GM19467 (cell line): ENCODE results near the gene KANK4.
"Not testable (repeated sequence)": the region's sequence is repeated elsewhere in the genome, so short reads cannot be mapped to it uniquely, and the experiment has no call there.

Experiments used
- ATAC-seq: cut with Tn5 transposase; IDR thresholded peaks from one replicate; pipeline ENCODE4 v1.9.1; 2021; ENCODE audit warnings: mild to moderate bottlenecking, moderate library complexity; ENCODE audit not compliant: unreplicated experiment

KANK4 gene

DNA sequence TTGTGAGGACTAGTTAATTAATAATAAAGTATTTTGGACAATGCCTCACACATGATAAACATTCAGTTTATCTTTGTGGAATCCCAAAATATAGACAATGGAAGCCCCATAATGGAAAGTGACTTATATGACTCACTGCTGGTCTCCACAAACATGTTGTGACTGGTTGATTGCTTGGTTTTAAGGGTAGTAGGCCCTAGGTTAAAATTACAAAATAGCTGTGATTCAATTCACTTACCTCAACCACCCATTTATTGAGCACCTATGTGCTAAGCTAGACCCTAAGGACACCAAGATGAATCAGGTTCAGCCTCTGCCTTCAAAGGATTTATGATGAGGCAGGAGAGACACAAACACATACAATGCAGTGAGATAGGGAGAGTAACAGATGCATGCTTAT is 42.4 kb downstream of the KANK4 start:
- ATAC-seq, result no peak

DNA sequence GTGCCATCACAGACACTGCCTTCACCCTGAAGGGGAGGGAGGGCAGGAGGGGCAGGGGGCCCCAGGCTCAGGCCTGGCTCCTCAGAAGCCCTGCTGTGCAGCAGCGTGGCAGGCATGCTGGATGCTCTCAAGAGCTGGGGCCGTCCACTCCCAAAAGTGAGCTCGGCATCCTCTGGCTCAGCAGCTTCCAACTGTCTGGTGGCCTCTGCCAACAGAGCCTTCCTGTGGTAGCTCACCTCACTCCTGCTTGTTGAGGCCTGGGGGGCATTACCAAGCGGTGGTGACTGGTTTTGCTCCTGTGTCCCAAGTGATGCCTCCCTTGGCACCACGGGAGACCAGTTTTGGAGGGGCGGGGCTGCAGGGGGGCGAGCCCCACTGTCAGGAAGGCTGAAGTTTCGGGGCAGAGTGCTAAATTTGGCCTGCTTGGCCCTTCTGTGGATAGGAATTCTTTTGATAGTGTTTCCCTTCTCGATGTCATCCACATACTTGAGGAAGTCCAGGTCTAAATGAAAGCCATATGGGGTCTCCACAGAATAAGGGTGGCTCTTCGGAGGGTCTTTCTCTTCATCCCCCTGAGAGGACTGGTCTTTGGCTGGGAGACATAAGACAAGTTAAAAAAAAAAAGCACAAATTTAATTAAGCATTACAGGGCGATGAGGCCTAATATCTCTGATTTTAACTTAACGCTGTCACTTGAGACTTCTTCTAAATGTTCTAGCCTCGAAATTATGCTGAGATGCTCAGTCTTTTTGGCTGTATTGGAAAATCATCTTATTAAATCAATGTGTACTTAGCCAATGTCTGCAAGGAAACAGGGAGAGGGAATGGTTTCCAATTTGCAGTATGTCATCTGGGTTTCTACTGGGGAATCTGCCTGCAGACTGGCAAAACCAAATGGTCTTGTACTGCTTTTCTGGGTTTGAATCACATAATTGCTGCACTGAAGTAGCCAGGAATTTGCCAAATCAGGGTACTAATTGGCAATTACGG is 44.4 kb downstream of the KANK4 start:
- no peak for ATAC-seq

DNA sequence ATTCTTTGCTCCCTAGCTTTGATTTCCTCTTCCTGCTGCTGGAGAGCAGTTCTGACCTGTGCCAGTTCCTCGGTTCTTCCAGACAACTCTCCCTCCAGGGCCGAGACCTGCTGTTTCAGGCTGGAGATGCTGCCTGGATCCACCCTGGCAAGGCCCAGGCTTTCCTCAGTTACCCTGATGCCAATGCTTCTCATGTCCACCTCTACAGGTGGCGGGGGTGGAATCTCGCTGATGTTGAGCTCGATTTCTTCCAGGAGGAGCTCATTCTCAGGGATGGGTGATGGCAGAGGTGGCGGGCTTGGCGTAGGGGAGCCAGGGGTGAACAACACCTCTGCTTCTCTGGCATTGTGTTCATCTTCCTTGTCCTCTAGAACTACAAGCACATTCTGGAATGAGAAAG is 45.3 kb downstream of the KANK4 start:
- ATAC-seq, result no peak

DNA sequence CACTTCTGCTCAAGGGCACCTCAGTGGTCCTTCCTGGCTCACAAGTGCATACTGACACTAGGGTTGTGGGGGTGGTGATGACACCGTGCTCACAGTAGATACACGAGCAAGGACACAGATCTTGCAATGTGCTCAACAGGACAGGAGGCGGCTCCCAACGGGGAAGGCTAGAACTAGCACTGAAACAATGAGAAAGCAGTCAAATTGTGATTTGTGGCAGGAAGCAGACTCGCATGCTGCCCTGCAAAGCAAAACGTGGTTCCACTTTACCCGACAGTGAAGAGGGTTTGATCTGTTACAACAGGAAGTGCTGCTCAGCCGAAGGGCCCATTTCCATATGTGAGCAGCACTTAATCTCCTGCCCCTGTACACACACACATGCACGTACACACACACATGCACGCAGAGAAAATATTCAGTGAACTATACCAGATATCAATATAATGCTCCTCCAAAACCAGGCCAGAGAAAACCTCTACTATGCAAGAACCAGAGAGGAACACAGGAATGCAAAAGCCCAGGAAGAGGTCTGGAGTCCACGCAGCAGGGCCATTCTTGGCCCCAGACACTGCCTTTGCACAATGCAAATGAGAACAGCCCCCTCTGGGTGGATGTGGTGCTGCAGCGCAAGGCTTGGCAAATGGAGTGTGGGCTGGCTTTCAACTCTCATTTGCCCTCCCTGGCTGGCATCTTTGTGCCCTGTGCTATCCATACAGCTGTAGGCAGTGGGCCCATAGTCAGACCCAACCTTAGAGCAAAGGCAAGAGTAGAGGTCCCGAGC is 47.1 kb downstream of the KANK4 start:
- ATAC-seq, result peak; percentile 91

DNA sequence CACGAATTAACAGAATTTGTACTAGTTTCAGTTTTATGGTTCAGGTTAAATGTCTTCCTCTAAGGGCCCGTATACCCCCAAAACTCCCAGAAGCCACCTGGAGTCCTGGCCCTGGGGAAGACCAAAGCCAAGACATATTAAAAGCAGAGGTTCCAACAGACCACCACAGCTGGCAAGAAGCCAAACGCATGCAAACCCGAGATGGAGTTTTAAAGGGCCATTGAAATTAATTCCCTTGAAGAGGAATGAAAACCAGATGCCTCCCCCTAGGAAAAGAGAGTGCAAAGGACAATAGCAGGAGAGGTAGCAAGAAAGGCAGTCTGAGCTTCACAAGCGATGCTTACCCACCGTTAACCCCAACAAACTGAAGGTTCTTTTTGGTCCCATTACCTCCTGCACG is 48.1 kb downstream of the KANK4 start:
- no peak for ATAC-seq

DNA sequence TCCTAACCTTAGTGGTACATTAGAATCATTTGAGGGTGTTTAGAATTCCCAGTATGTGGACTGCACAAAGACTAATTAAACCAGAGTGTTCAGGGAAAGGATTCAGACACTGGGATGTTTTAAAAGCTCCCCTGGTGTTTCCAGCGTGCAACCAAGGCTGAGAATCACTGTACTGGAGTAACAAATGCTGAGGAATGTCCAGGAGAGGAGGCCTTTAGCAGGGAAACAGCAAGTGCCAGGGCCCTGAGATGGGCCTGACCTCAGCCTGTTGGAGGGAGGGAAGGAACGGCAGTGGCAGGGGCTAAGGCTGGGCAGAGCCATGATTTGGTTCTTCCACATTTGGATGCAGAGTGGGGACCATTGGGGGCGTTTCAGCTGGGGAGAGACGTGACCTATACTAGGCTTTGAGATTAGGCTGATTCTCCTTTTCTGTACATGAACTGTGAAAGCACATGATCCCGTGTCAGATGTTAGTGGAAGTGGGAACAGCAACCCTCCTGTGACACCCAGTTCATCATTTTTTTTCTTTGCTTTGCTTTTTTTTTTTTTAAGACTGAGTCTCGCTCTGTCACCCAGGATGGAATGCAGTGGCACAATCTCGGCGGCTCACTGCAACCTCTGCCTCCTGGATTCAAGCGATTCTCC is 49.3 kb downstream of the KANK4 start:
- no peak for ATAC-seq

DNA sequence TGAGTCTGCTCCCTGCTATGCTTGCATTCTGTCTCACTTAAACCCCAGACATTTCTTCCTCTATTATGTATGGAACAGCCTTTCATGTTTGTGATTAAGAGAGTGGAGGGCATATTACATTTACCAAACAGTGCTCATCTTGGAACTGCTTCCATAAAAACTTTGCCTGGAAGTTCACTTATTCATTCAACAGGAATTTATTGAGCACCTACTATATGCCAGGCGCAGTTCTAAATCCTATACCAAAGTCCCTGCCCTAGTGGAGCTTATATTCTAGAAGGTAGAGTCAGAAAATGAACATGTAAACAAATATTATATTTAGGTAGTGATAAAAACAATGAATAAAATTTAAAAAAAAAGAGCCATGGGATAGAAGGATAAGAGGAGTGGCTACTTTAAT is 49.8 kb downstream of the KANK4 start:
- no peak for ATAC-seq

DNA sequence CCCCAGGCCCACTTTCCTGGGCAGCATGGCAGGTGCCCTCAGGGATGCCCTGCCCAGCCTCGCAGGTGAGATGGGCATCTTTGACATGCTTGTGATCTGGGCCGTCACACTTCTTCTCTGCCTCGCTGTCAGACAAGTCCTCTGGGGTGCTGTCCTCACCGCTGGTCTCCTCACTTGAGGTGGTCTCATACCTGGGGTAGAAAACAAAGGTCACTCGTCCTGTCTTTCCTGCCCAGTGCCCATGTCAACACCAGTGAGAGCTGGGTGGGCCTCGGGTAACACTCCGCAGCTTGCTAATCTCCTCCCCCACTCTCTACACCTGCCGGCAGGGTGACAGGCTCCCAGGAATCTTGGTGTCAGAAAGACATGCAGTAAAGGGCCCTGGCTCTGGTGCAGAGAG is 50.9 kb downstream of the KANK4 start:
- ATAC-seq, result no peak

DNA sequence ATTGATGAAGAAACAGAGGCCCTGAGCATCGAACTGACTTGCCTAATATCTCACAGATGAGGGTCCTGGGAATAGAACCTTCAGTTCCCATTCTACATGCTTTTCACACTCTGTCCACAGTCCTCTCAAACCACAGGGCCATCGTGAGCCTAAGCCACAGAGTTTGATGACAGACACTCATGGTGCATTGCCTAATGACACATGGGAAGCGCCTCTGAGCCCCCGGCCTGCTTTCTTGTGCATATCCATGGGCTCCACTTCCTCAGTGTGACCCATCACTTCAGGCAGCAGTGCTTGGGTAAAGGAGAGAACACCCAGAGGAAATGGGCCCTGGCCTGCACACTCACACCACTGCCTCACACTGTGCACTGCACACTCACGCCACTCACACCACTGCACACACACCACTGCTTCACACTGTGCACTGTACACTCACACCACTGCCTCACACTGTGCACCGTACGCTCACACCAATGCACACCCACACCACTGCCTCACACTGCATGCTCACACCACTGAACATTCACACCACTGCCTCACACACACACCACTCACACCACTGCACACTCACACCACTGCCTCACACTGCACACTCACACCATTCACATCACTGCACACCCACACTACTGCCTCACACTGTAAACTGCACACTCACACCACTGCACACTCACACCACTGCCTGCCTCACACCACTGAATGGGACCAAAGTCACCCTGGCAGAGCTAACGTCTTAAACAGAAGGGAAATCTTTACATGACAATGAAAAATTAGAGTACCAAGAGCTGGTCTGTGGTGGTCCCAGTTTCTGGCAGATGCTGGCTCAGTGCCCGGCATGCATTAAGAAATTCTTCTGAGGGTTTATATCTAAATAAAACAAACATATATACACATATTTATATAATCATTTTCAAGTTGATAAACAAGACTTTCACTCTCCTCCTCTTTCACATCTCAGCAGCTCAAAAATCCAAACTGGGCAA is 53.0 kb downstream of the KANK4 start:
- ATAC-seq, result no peak

DNA sequence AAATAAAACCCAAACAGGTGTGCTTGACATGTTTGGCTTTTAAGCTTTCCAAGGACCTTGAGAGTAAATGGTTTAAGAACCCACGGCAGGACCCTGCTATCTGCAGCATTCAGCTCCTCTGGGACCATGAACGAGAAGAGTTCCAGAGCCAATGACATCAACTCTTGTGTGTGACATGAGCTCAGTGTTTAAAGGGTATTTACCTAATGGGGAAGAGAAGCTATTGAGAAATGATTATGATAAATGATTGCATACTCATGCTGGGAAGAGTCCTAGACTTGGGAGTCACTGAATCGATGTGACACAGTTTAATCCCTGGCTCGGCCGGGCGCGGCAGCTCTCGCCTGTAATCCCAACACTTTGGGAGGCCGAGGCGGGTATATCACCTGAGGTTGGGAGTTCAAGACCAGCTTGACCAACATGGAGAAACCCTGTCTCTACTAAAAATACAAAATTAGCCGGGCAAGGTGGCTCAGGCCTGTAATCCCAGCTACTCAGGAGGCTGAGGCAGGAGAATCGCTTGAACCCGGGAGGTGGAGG is 55.4 kb downstream of the KANK4 start:
- ATAC-seq, result no peak

DNA sequence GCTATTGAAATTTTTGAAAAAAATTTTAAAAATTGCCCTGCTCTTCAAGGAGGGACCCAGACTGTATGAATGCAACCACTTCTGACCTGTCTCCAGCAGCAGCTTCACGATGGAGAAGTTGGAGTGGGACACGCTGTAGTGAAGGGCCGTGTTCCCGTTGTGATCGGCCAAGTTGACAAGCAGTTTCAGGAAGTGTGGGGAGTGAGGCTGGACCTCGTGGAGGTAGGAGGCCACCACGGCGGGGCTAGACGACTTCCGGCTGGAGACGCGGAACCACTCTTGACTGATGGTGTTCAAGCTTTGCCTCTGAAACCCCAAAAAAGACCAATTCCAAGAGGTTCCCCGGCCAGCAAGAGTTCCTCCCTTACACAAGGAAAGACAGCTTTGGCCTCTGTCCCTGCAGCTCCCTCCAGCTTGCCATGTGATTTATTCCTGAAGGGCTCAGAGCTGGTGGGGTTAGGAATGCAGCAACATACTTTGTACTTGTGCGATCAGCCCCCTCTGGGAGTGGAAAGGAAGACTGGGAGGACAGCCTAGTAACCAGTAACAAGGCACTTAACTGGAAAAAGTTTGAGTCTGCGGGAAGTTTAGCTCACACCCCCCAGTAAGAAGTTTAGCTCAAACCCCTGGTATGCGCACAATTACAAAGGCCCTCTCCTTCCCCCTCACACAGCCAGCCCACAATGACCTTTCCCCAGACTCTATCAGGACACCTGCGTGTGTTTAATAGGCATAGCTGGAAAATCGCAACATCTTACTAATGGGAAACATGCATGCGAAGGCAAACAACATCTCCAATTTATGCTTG is 56.0 kb downstream of the KANK4 start:
- ATAC-seq, result no peak

DNA sequence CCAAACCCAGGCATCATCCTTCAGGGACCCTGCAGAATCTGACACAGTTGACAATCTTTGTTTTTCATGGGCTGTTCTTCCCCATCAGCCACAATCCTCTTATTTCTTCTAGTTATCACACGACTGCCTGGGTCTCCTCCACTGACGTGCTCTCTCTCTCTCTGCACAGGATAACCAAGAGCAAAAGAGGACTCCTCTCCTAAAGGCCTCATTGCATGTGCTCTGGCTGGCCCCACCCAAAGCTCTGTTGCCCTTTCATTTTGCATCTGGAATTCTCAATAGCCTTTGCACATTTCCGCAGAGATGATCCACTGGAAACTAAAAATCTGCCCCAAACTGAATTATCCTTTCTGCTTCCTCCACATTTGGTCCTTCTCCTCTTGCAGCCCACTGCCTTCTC is 58.5 kb downstream of the KANK4 start:
- ATAC-seq, result no peak

DNA sequence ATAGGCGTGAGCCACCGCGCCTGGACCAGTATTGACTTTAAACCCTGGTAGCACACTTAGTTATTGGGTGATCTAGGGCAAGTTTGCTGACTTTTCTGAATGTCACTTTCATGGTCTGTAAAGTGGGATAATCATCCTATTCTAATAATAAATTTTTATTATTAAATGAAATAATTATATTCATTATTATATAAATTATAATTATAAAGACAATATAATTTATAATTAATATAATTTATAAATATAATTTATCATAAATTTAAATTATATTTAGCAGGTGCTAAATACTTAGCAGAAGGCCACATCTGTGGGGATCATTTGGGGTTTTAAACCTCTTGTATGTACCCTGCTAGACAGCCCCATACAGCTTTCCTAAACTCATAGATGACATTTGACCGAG is 59.7 kb downstream of the KANK4 start:
- no peak for ATAC-seq

DNA sequence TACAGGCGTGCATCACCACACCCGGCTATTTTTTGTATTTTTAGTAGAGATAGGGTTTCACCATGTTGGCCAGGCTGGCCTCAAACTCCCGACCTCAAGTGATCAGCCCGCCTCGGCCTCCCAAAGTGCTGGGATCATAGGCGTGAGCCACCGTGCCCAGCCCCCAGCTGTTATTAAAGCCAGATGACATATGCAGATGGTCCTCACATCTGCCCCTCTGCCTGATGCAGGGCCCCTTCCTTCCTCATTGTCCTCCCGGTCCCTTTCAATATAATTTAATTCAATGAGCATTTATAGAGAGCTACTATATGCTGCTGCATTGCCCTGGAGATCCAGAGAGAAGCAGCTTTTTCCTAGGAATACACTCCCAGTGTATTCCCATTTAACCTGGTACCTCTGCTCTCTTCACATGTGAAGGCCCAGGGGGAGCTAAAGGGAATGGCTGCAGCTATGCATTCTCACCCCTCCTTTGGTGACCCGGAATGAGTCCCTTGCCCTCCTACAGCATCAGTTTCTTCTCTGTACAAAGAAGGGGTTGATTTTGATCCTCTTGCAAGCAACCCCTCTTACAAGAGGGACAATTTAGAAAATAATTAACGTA is 69.0 kb downstream of the KANK4 start:
- ATAC-seq, result no peak

DNA sequence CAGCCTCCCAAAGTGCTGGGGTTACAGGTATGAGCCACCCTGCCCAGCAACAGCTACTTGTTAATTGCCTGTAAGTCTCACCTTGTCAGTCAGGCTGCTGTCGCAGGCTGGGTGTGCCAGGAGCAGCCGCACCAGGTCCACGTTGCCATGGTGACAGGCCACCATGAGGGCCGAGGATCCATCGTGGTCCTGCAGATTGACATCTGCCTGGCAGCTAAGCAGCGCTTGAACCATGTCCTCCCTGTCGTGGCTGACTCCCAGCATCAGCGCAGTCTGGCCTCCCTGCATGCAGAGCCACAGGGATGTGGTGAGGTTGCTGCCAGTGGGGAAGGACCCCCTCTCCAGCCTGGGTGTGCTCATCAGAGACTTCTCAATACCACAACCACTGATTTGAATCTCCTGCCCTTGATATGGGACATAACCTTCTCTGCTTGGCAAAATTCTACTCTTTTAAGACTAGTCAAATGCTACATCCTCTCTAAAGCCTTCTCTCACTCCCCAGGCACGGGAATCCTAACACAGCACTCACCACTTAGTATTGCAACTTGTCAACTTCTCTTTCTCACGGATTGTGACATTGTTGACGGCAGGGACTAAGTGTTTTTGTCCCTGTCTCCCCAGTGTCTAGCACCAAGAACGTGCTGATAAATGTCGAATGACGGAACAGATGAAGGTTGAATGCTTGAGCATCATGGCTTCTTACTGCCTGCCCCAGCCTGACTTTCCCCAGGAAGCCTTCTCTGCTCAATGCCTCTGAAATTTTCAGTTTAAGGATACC is 71.7 kb downstream of the KANK4 start:
- no peak for ATAC-seq

DNA sequence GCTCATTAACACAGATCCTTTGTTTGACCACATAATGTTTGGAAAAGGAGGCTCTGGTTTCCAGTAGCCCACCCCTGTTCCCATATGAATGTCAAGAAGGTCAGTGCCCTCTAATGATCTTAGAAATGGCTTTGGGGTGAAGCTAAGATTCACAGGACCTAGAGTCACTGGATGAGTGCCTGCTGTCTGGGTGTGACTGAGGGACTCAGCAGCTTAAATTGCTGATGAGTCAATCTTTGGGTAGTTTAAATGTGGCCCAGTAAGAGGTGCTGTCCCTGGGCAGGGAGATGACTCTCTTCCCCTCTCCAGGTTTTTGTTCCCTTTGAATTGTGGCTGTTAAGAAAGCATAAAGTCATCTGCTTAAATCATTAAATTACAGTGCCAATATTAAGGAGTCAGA is 74.0 kb downstream of the KANK4 start:
- ATAC-seq, result no peak

DNA sequence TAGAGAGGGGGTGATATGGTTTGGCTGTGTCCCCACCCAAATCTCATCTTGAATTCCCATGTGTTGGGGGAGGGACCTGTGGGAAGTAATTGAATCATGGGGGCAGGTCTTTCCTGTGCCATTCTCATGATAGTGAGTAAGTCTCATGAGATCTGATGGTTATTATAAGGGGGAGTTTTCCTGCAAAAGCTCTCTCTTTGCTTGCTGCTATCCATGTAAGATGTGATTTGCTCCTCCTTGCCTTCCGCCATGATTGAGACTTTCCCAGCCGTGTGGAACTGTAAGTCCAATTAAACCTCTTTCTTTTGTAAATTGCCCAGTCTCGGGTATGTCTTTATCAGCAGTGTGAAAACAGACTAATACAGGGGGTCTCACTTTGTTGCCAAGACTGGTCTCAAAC is 74.9 kb downstream of the KANK4 start:
- ATAC-seq, result not testable (repeated sequence)
